ENCODE results near the gene ICAM3.
A peak's percentile ranks its signal among the peaks of the same experiment; 100 is the strongest.

ICAM3 gene

DNA sequence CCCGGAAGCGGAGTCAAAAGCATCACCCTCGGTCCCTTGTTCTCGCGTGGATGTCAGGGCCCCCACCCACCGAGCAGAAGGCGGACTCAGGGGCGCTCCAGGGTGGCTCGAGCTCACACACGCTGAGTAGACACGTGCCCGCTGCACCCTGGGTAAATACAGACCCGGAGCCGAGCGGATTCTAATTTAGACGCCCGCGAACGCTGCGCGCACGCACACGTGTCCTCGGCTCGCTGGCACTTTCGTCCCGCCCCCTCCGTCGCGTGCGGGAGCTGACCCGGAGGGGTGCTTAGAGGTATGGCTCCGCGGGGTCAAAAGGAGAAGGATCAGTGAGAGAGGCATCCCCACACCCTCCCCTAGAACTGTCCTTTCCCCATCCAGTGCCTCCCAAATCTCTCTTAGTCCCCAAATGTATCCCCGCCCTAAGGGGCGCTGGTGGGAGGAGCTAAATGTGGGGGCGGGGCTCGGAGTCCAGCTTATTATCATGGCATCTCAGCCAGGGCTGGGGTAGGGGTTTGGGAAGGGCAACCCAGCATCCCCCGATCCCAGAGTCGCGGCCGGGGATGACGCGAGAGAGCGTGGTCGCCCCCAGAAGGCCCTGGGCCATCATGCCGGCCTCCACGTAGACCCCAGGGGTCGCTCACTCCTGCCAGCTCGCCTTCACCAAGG, 50.1 kb downstream of the ICAM3 start:
- no peak overlapping the region for H3K14ac ChIP-seq (ENCODE audit: low read length)
- no peak overlapping the region for H3K27ac ChIP-seq (replicated peaks; ENCODE audit: low read length)
- H3K27me3 ChIP-seq (ENCODE audit: control insufficient read depth in 3 of 3, insufficient read depth in 3 of 3, low read depth in 1 of 3, low read length in 3 of 3): peaks cover 49 to 82% (median 58%) of the 10 kb centered on the region in 3 experiments
- peak overlapping the region; percentile 52 for H3K23ac ChIP-seq (ENCODE audit: low read depth, low read length, poor library complexity)
- no CpG with 5 or more reads among the region's 50 CpGs for WGBS, 2 donors (ENCODE audit: extremely low coverage in 2 of 2, insufficient read length in 2 of 2, insufficient replicate concordance in 1 of 2)
- H3K9ac ChIP-seq (ENCODE audit: low read depth, low read length, poor library complexity): peak overlapping the region; percentile 33
- peak overlapping the region; percentile 3 for H3K18ac ChIP-seq (ENCODE audit: low read length)
- H2BK120ac ChIP-seq (ENCODE audit: low read depth, low read length): no peak overlapping the region
- DNase-seq (ENCODE audit: low spot score): no peak
- H2AK5ac ChIP-seq (ENCODE audit: low read depth, low read length): no peak overlapping the region
- peaks cover 0 to 19% of the 10 kb centered on the region in 2 donors for H3K36me3 ChIP-seq (replicated peaks in 1 of 2; ENCODE audit: control insufficient read depth in 2 of 2, insufficient read depth in 2 of 2, low read length in 2 of 2)
- H2AFZ ChIP-seq (ENCODE audit: low read length): peak overlapping the region; percentile 98
- no peaks in the 10 kb centered on the region for H3K79me1 ChIP-seq (ENCODE audit: low read depth, low read length)
- H4K91ac ChIP-seq (ENCODE audit: low read depth, low read length, poor library complexity): no peak overlapping the region
- peaks cover 26 to 32% of the 10 kb centered on the region in 2 donors for H3K4me1 ChIP-seq (ENCODE audit: control insufficient read depth in 2 of 2, insufficient read depth in 1 of 2, low read depth in 1 of 2, low read length in 2 of 2)
- H2BK12ac ChIP-seq (ENCODE audit: low read length): no peak overlapping the region
- peak overlapping the region; percentile 19 to 55 for H3K4me3 ChIP-seq (ENCODE audit: low read length in 2 of 2)
- no peak overlapping the region for H2BK5ac ChIP-seq (ENCODE audit: low read length)
- peak overlapping the region; percentile 68 for H3K4me2 ChIP-seq (ENCODE audit: insufficient read depth, low read length, poor library complexity, severe bottlenecking)
- H3K9me3 ChIP-seq (replicated peaks in 1 of 2; ENCODE audit: control insufficient read depth in 2 of 2, insufficient read depth in 1 of 2, low read depth in 1 of 2, low read length in 2 of 2): peaks cover 5 to 15% of the 10 kb centered on the region in 2 donors
- no peak overlapping the region for H3K4ac ChIP-seq (ENCODE audit: low read length)
- no peak overlapping the region for H4K8ac ChIP-seq (ENCODE audit: low read depth, low read length)
- no peak overlapping the region for H2BK15ac ChIP-seq (ENCODE audit: low read length)

- no CpG with 5 or more reads among the region's 23 CpGs for WGBS, 2 donors (ENCODE audit: extremely low coverage in 2 of 2, insufficient read length in 2 of 2, insufficient replicate concordance in 1 of 2)
- peaks cover 5 to 15% of the 10 kb centered on the region in 2 donors for H3K9me3 ChIP-seq (replicated peaks in 1 of 2; ENCODE audit: control insufficient read depth in 2 of 2, insufficient read depth in 1 of 2, low read depth in 1 of 2, low read length in 2 of 2)
- H3K4me2 ChIP-seq (ENCODE audit: insufficient read depth, low read length, poor library complexity, severe bottlenecking): peak overlapping the region; percentile 68
- H3K4me1 ChIP-seq (ENCODE audit: control insufficient read depth in 2 of 2, insufficient read depth in 1 of 2, low read depth in 1 of 2, low read length in 2 of 2): peaks cover 26 to 32% of the 10 kb centered on the region in 2 donors
- no peak overlapping the region for H2BK120ac ChIP-seq (ENCODE audit: low read depth, low read length)
- no peak overlapping the region for H4K91ac ChIP-seq (ENCODE audit: low read depth, low read length, poor library complexity)
- H2AK5ac ChIP-seq (ENCODE audit: low read depth, low read length): no peak overlapping the region
- H2AFZ ChIP-seq (ENCODE audit: low read length): peak overlapping the region; percentile 98
- no peak overlapping the region for H2BK15ac ChIP-seq (ENCODE audit: low read length)
- H3K23ac ChIP-seq (ENCODE audit: low read depth, low read length, poor library complexity): peak overlapping the region; percentile 16
- no peak overlapping the region for H2BK5ac ChIP-seq (ENCODE audit: low read length)
- no peak for DNase-seq (ENCODE audit: low spot score)
- no peak overlapping the region for H3K27ac ChIP-seq (replicated peaks; ENCODE audit: low read length)
- peak overlapping the region; percentile 19 to 55 for H3K4me3 ChIP-seq (ENCODE audit: low read length in 2 of 2)
- H3K36me3 ChIP-seq (replicated peaks in 1 of 2; ENCODE audit: control insufficient read depth in 2 of 2, insufficient read depth in 2 of 2, low read length in 2 of 2): peaks cover 0 to 25% of the 10 kb centered on the region in 2 donors
- H3K14ac ChIP-seq (ENCODE audit: low read length): no peak overlapping the region
- peak overlapping the region; percentile 9 for H3K9ac ChIP-seq (ENCODE audit: low read depth, low read length, poor library complexity)
- no peak overlapping the region for H2BK12ac ChIP-seq (ENCODE audit: low read length)
- peak overlapping the region; percentile 1 for H3K18ac ChIP-seq (ENCODE audit: low read length)
- no peaks in the 10 kb centered on the region for H3K79me1 ChIP-seq (ENCODE audit: low read depth, low read length)
- H4K8ac ChIP-seq (ENCODE audit: low read depth, low read length): no peak overlapping the region
- peaks cover 43 to 76% (median 52%) of the 10 kb centered on the region in 3 experiments for H3K27me3 ChIP-seq (ENCODE audit: control insufficient read depth in 3 of 3, insufficient read depth in 3 of 3, low read depth in 1 of 3, low read length in 3 of 3)
- H3K4ac ChIP-seq (ENCODE audit: low read length): no peak overlapping the region
These were observed 50.7 kb downstream of the ICAM3 start for GRCh38 chr19:10288662-10289166.

DNA sequence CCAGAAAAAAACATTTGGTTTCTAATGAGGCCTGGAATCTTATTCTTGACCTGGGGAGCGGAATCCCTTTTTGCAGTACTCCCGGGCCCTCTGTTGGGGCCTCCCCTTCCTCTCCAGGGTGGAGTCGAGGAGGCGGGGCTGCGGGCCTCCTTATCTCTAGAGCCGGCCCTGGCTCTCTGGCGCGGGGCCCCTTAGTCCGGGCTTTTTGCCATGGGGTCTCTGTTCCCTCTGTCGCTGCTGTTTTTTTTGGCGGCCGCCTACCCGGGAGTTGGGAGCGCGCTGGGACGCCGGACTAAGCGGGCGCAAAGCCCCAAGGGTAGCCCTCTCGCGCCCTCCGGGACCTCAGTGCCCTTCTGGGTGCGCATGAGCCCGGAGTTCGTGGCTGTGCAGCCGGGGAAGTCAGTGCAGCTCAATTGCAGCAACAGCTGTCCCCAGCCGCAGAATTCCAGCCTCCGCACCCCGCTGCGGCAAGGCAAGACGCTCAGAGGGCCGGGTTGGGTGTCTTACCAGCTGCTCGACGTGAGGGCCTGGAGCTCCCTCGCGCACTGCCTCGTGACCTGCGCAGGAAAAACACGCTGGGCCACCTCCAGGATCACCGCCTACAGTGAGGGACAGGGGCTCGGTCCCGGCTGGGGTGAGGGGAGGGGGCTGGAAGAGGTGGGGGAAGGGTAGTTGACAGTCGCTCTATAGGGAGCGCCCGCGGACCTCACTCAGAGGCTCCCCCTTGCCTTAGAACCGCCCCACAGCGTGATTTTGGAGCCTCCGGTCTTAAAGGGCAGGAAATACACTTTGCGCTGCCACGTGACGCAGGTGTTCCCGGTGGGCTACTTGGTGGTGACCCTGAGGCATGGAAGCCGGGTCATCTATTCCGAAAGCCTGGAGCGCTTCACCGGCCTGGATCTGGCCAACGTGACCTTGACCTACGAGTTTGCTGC, 52.4 kb downstream of the ICAM3 start, which contains the start of gene ICAM4:
Gene ICAM4, plus strand, starts transcription at position 153 of the 935 bp plus-strand sequence. Its CDS starts 58 bp downstream, at position 211.
- DNase-seq (ENCODE audit: low spot score): no peak
- peaks cover 0 to 33% of the 10 kb centered on the region in 2 donors for H3K36me3 ChIP-seq (replicated peaks in 1 of 2; ENCODE audit: control insufficient read depth in 2 of 2, insufficient read depth in 2 of 2, low read length in 2 of 2)
- peak within 1 kb of the TSS; percentile 50 for H3K9ac ChIP-seq (ENCODE audit: low read depth, low read length, poor library complexity)
- peak within 1 kb of the TSS; percentile 52 for H3K18ac ChIP-seq (ENCODE audit: low read length)
- H2BK120ac ChIP-seq (ENCODE audit: low read depth, low read length): no peak within 1 kb of the TSS
- H2BK5ac ChIP-seq (ENCODE audit: low read length): peak within 1 kb of the TSS; percentile 19
- no peak within 1 kb of the TSS for H4K8ac ChIP-seq (ENCODE audit: low read depth, low read length)
- H2BK12ac ChIP-seq (ENCODE audit: low read length): no peak within 1 kb of the TSS
- no peak within 1 kb of the TSS for H3K4ac ChIP-seq (ENCODE audit: low read length)
- peaks cover 28 to 60% (median 38%) of the 10 kb centered on the region in 3 experiments for H3K27me3 ChIP-seq (ENCODE audit: control insufficient read depth in 3 of 3, insufficient read depth in 3 of 3, low read depth in 1 of 3, low read length in 3 of 3)
- peak within 1 kb of the TSS; percentile 56 for H3K4me2 ChIP-seq (ENCODE audit: insufficient read depth, low read length, poor library complexity, severe bottlenecking)
- no peaks in the 10 kb centered on the region for H3K79me1 ChIP-seq (ENCODE audit: low read depth, low read length)
- peak within 1 kb of the TSS; percentile 53 for H2AFZ ChIP-seq (ENCODE audit: low read length)
- H3K4me3 ChIP-seq (ENCODE audit: low read length in 2 of 2): peak within 1 kb of the TSS in 1 of 2 donors; percentile 60
- H3K4me1 ChIP-seq (ENCODE audit: control insufficient read depth in 2 of 2, insufficient read depth in 1 of 2, low read depth in 1 of 2, low read length in 2 of 2): peaks cover 23 to 27% of the 10 kb centered on the region in 2 donors
- H3K27ac ChIP-seq (replicated peaks; ENCODE audit: low read length): no peak within 1 kb of the TSS
- peak within 1 kb of the TSS; percentile 58 for H2AK5ac ChIP-seq (ENCODE audit: low read depth, low read length)
- peak within 1 kb of the TSS; percentile 95 for H2BK15ac ChIP-seq (ENCODE audit: low read length)
- peak within 1 kb of the TSS; percentile 92 for H3K23ac ChIP-seq (ENCODE audit: low read depth, low read length, poor library complexity)
- H3K9me3 ChIP-seq (replicated peaks in 1 of 2; ENCODE audit: control insufficient read depth in 2 of 2, insufficient read depth in 1 of 2, low read depth in 1 of 2, low read length in 2 of 2): peaks cover 0 to 9% of the 10 kb centered on the region in 2 donors
- H4K91ac ChIP-seq (ENCODE audit: low read depth, low read length, poor library complexity): no peak within 1 kb of the TSS
- no CpG with 5 or more reads among the region's 59 CpGs for WGBS, 2 donors (ENCODE audit: extremely low coverage in 2 of 2, insufficient read length in 2 of 2, insufficient replicate concordance in 1 of 2)
- peak within 1 kb of the TSS; percentile 47 for H3K14ac ChIP-seq (ENCODE audit: low read length)
